HL-60 (cell line): ENCODE data around the gene NMRAL1.

Source experiments
- DNase-seq, 2 experiments: peaks; one replicate each; pipeline ENCODE4 v3.0.0-alpha.2; 2010 to 2020; ENCODE audit warnings: low read depth in 1 of 2, low spot score in 1 of 2
- H3K27ac ChIP-seq: fragments of 250-450 bp; sonication (Bioruptor Pico); replicated peaks from 2 replicates; pipeline ENCODE4 v1.5.1; 2020; ENCODE audit warnings: mild to moderate bottlenecking, moderate library complexity
- H3K27me3 ChIP-seq: fragments of 250-450 bp; sonication (Bioruptor Pico); 2 replicates; pipeline ENCODE4 v1.5.1; 2021; ENCODE audit warnings: mild to moderate bottlenecking, moderate library complexity; ENCODE audit not compliant: insufficient read depth, poor library complexity, severe bottlenecking
- H3K4me3 ChIP-seq: replicated peaks from 2 replicates; pipeline ENCODE4 v1.5.1; 2011; ENCODE audit warnings: mild to moderate bottlenecking, control low read depth, low read length; ENCODE audit not compliant: insufficient read depth
- CTCF ChIP-seq: IDR thresholded peaks from one replicate; pipeline ENCODE4 v1.5.1; 2011; ENCODE audit warnings: low read length, control low read depth, inconsistent platforms; ENCODE audit not compliant: insufficient read depth
- GABPA ChIP-seq: IDR thresholded peaks from 2 replicates; pipeline ENCODE4 v1.6.1; 2012; ENCODE audit warnings: low read depth
- POLR2AphosphoS5 ChIP-seq: IDR thresholded peaks from 2 replicates; pipeline ENCODE4 v1.6.1; 2012; ENCODE audit warnings: low read depth
- REST ChIP-seq: IDR thresholded peaks from 2 replicates; pipeline ENCODE4 v1.6.1; 2012; ENCODE audit warnings: low read depth; ENCODE audit not compliant: insufficient replicate concordance
- SPI1 ChIP-seq: IDR thresholded peaks from 2 replicates; pipeline ENCODE4 v1.6.1; 2012; ENCODE audit warnings: low read depth, mild to moderate bottlenecking, borderline replicate concordance

Gene NMRAL1

GRCh38 chr16:4514606-4515005 lies 40.2 kb upstream of the NMRAL1 start:
- no peak for TF ChIP-seq SPI1
- no peak for TF ChIP-seq REST
- TF ChIP-seq CTCF = no peak
- TF ChIP-seq POLR2AphosphoS5 = no peak; the same call in 1 of the 2 replicates
- TF ChIP-seq GABPA = no peak
- H3K4me3 ChIP-seq = no peak overlapping the region
- no peak for DNase-seq
- H3K27me3 ChIP-seq = no peaks in the 10 kb centered on the region
- peak overlapping the region; percentile 68 for H3K27ac ChIP-seq

GRCh38 chr16:4513881-4514280 lies 39.5 kb upstream of the NMRAL1 start:
- Histone ChIP-seq H3K27ac (peak overlapping the region; percentile 68), H3K4me3 (no peak overlapping the region), H3K27me3 (no peaks in the 10 kb centered on the region)
- TF ChIP-seq CTCF (no peak), SPI1 (no peak), POLR2AphosphoS5 (no peak), GABPA (no peak)
- DNase-seq = no peak

GRCh38 chr16:4513086-4513860 lies 38.8 kb upstream of the NMRAL1 start:
- no peak for DNase-seq
- TF ChIP-seq GABPA = no peak
- no peak for TF ChIP-seq SPI1
- no peak for TF ChIP-seq CTCF
- TF ChIP-seq REST = no peak
- TF ChIP-seq POLR2AphosphoS5 = no peak; the same call in 1 of the 2 replicates

GRCh38 chr16:4512473-4512872 lies 38.0 kb upstream of the NMRAL1 start:
- no peak for DNase-seq
- Histone ChIP-seq H3K4me3 (no peak overlapping the region), H3K27me3 (no peaks in the 10 kb centered on the region), H3K27ac (peak overlapping the region; percentile 51; the same call in 1 of the 2 replicates)
- TF ChIP-seq SPI1 (no peak), POLR2AphosphoS5 (no peak)

More at GRCh38 chr16:4513086-4513860, 38.8 kb upstream of the NMRAL1 start:
- Histone ChIP-seq H3K27me3 (no peaks in the 10 kb centered on the region), H3K4me3 (no peak overlapping the region), H3K27ac (peak overlapping the region; percentile 68)
